CD4-positive, alpha-beta T cell (primary cell): Measurements from ENCODE around the gene NUP50. TPM values are rescaled to one million over a fixed set of nuclear protein-coding genes. Genes with fewer than 3 reads are reported as not detected.
A peak's percentile ranks its signal among the peaks of the same experiment; 100 is the strongest.

Experiments
- ATAC-seq: fragments of 200-7000 bp; cut with Tn5 transposase; one replicate; pipeline ENCODE4 v1.10.0; 2022; ENCODE audit warnings: mild to moderate bottlenecking; ENCODE audit not compliant: poor library complexity
- CTCF ChIA-PET: fragments of 350-600 bp; sonication (Branson Sonifier 250); formaldehyde crosslinking; loops from one replicate; lab custom pipeline; 2021; ENCODE audit warnings: antibody characterized with exemption, inconsistent platforms; lab: Charles Lee
- POLR2A ChIA-PET: fragments of 350-600 bp; sonication (Branson Sonifier 250); formaldehyde crosslinking; loops from one replicate; lab custom pipeline; 2021; ENCODE audit warnings: antibody characterized with exemption, inconsistent platforms; lab: Charles Lee
- DNase-seq, 14 experiments: peaks; one replicate each; pipeline ENCODE4 v3.0.0-alpha.2; 2013 to 2020; ENCODE audit warnings: mixed read lengths in 2 of 14
- H3K27ac ChIP-seq, 2 donors: one replicate each; pipeline versions ENCODE4 v1.5.1 to v1.7.0; 2013; ENCODE audit warnings: low read length in 2 of 2, low read depth in 1 of 2, mild to moderate bottlenecking in 1 of 2
- H3K27me3 ChIP-seq, 2 experiments: 1 replicate in 1 of 2; 2 replicates in 1 of 2; pipeline versions ENCODE4 v1.6.1 to v1.7.0; 2013; ENCODE audit warnings: low read length in 2 of 2, control low read depth in 1 of 2, mild to moderate bottlenecking in 1 of 2, moderate library complexity in 1 of 2; ENCODE audit not compliant: insufficient read depth in 2 of 2, control insufficient read depth in 1 of 2
- H3K36me3 ChIP-seq: one replicate; pipeline ENCODE4 v1.6.1; 2013; ENCODE audit warnings: low read length, control low read depth; ENCODE audit not compliant: insufficient read depth
- H3K4me1 ChIP-seq: one replicate; pipeline ENCODE4 v1.6.1; 2013; ENCODE audit warnings: low read length, control low read depth; ENCODE audit not compliant: insufficient read depth
- H3K4me3 ChIP-seq: one replicate; pipeline ENCODE4 v1.5.1; 2013; ENCODE audit warnings: mild to moderate bottlenecking, low read length, moderate library complexity
- H3K9me3 ChIP-seq, 2 experiments: 1 replicate in 1 of 2; 2 replicates in 1 of 2; pipeline versions ENCODE4 v1.6.1 to v1.7.0; 2013; ENCODE audit warnings: low read length in 2 of 2, mild to moderate bottlenecking in 2 of 2, control low read depth in 1 of 2, moderate library complexity in 1 of 2; ENCODE audit not compliant: control insufficient read depth in 1 of 2, insufficient read depth in 1 of 2
- H3K27ac Mint-ChIP-seq: one replicate; pipeline ENCODE4 v1.8.0; 2020; ENCODE audit warnings: mixed read lengths
- H3K27me3 Mint-ChIP-seq: one replicate; pipeline ENCODE4 v1.8.0; 2021; ENCODE audit warnings: mixed read lengths
- H3K36me3 Mint-ChIP-seq: one replicate; pipeline ENCODE4 v1.8.0; 2021; ENCODE audit warnings: low read depth, mixed read lengths
- H3K4me1 Mint-ChIP-seq: one replicate; pipeline ENCODE4 v1.8.0; 2021; ENCODE audit warnings: low read depth, mixed read lengths
- H3K4me3 Mint-ChIP-seq: one replicate; pipeline ENCODE4 v1.8.0; 2020; ENCODE audit warnings: mild to moderate bottlenecking, mixed read lengths
- H3K9me3 Mint-ChIP-seq: one replicate; pipeline ENCODE4 v1.8.0; 2020; ENCODE audit warnings: mixed read lengths
- CTCF ChIP-seq: fragments of 200-600 bp; IDR thresholded peaks from one replicate; pipeline ENCODE4 v1.8.0; 2022; ENCODE audit warnings: antibody characterized with exemption, mild to moderate bottlenecking
- intact Hi-C, 2 experiments: fragments of 100-400 bp; cut with DNase I in 1 of 2; cut with micrococcal nuclease in 1 of 2; formaldehyde crosslinking; loops; one replicate each; pipeline versions ENCODE4 v1.15.1 to v1.9.0; 2023 to 2025; cut with DNase I, micrococcal nuclease
- polyA plus RNA-seq, 2 donors: library from polyadenylated mRNA; unstranded; fragments of 120-200 nt; gene quantifications; one replicate each; pipeline ENCODE4 v1.2.1, GENCODE V29; 2013
- total RNA-seq, 174 experiments: library from RNA in 2 of 174; stranded (reverse) in 2 of 174; gene quantifications; one replicate each; pipeline ENCODE4 v1.2.3 and lab custom pipeline; 2021 to 2026

NUP50 gene
- total RNA-seq, result 100 to 1,000 TPM; 141 TPM
- 66.4 TPM for polyA plus RNA-seq (2013, experiment 1 of 2)
- polyA plus RNA-seq (2013, experiment 2 of 2), result 71.3 TPM
- 131 to 365 (median 221) reads per million in 172 experiments for total RNA-seq (lab: John Stamatoyannopoulos, UW)

DNA sequence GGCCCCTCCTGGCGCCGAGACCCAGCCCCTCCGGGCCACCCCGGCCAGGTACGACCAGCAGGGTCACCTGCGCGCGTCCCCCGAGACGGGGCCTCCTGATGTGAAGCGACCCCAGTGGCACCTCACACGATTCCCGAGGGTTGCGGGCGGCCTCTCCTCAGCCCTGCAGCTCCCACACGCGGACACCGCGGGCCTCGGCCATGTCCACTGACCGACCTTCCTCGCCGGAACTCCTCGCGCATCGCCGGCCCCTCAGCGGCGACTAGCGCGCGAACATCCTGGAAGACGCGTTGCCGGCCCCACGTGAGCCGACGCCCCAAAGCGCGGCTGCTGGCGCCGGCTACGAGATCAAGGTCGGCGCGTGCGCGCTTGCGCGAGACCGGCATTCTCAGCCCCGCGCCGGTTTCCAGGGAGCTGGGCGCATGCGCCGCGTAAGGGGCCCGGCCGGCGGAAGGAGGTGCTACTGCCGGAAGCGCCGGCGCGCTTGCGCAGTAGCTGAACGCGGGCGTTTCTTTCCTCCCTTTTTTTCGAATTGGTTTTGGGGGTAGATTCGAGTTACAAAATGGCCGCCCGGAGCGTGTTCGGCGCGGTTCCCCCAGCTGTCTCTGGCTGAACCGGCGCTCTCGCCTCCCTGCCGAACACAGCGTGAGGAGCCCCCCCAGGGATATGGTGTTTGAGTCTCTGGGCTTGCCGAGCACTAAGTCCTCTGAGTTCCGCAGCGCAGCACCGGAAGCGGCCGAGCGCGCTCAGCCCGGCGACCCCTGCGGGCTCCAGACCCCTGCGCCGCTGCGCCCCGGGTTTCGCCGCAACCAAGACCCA is at the start of gene NUP50:
Gene NUP50, plus strand, starts transcription at position 475 of the 819 bp plus-strand sequence. CDS start 4,253 bp downstream, outside the sequence.
- DNase-seq (peak; percentile 89 to 100 (median 96)), ATAC-seq (peak; percentile 77)
- no peaks in the 10 kb centered on the region for H3K27me3 ChIP-seq
- Mint-ChIP-seq H3K27me3 (no peaks in the 10 kb centered on the region), H3K36me3 (peaks cover 42% of the 10 kb centered on the region), H3K4me1 (peaks cover 71% of the 10 kb centered on the region), H3K27ac (peak within 1 kb of the TSS; percentile 93), H3K4me3 (peak within 1 kb of the TSS; percentile 97), H3K9me3 (no peaks in the 10 kb centered on the region)
- peaks cover 56% of the 10 kb centered on the region for H3K4me1 ChIP-seq
- H3K27ac ChIP-seq, result peak within 1 kb of the TSS; percentile 84 to 85
- intact Hi-C loops, result loop anchor here (1.0 to 10.0 kb wide), 8 partner anchors 10 to 1349 kb away; partner anchors contain the start of genes EFCAB6 (in 1 of the 2), KIAA0930 (in 1 of the 2) and PRR5 (in 1 of the 2)
- no peaks in the 10 kb centered on the region for H3K9me3 ChIP-seq
- ChIA-PET POLR2A (interaction anchor here (0.6 to 2.8 kb wide), 11 partner anchors 11 to 1585 kb away, joined by 3 to 78 read pairs (median 4); partner anchors contain the start of genes CDPF1, FAM118A and SAMM50), CTCF (interaction anchor here (1.8 kb wide), 1 partner anchor 9 kb away, joined by 8 read pairs; no protein-coding TSS in a partner anchor)
- H3K4me3 ChIP-seq, result peak within 1 kb of the TSS; percentile 80
- TF ChIP-seq CTCF, result no peak
- H3K36me3 ChIP-seq, result peaks cover 19% of the 10 kb centered on the region

- H3K27ac Mint-ChIP-seq, result no peak overlapping the region
- no peak overlapping the region for H3K4me3 Mint-ChIP-seq
- ATAC-seq, result no peak
- POLR2A ChIA-PET, result no interaction called here
- Histone ChIP-seq H3K27ac (no peak overlapping the region), H3K4me3 (no peak overlapping the region), H3K4me1 (no peaks in the 10 kb centered on the region), H3K9me3 (no peaks in the 10 kb centered on the region), H3K27me3 (no peaks in the 10 kb centered on the region), H3K36me3 (no peaks in the 10 kb centered on the region)
- no peaks in the 10 kb centered on the region for H3K4me1 Mint-ChIP-seq
- TF ChIP-seq CTCF, result no peak
- intact Hi-C loops, result no loop called here
- no peaks in the 10 kb centered on the region for H3K9me3 Mint-ChIP-seq
- DNase-seq, result no peak
- CTCF ChIA-PET, result interaction anchor here (0.6 kb wide), 1 partner anchor 1435 kb away, joined by 3 read pairs; no protein-coding TSS in a partner anchor
- H3K36me3 Mint-ChIP-seq, result no peaks in the 10 kb centered on the region
- H3K27me3 Mint-ChIP-seq, result no peaks in the 10 kb centered on the region
Measured at GRCh38 chr22:45120440-45120839, 43.3 kb upstream of the NUP50 start.

GRCh38 chr22:45120931-45121330 is 42.8 kb upstream of the NUP50 start:
- no peaks in the 10 kb centered on the region for H3K9me3 ChIP-seq
- no peak for ATAC-seq
- H3K36me3 ChIP-seq, result no peaks in the 10 kb centered on the region
- Mint-ChIP-seq H3K9me3 (no peaks in the 10 kb centered on the region), H3K4me3 (no peak overlapping the region), H3K27ac (no peak overlapping the region), H3K36me3 (no peaks in the 10 kb centered on the region), H3K4me1 (no peaks in the 10 kb centered on the region), H3K27me3 (no peaks in the 10 kb centered on the region)
- no peaks in the 10 kb centered on the region for H3K4me1 ChIP-seq
- no peak for TF ChIP-seq CTCF
- H3K4me3 ChIP-seq, result no peak overlapping the region
- intact Hi-C loops, result no loop called here
- ChIA-PET CTCF (no interaction called here), POLR2A (no interaction called here)
- no peak overlapping the region for H3K27ac ChIP-seq
- no peak for DNase-seq
- H3K27me3 ChIP-seq, result no peaks in the 10 kb centered on the region
